ENCODE measurements around the gene ITGAL.
"Not testable (repeated sequence)": the region's sequence is repeated elsewhere in the genome, so short reads cannot be mapped to it uniquely, and the experiment has no call there.

The ITGAL gene

DNA sequence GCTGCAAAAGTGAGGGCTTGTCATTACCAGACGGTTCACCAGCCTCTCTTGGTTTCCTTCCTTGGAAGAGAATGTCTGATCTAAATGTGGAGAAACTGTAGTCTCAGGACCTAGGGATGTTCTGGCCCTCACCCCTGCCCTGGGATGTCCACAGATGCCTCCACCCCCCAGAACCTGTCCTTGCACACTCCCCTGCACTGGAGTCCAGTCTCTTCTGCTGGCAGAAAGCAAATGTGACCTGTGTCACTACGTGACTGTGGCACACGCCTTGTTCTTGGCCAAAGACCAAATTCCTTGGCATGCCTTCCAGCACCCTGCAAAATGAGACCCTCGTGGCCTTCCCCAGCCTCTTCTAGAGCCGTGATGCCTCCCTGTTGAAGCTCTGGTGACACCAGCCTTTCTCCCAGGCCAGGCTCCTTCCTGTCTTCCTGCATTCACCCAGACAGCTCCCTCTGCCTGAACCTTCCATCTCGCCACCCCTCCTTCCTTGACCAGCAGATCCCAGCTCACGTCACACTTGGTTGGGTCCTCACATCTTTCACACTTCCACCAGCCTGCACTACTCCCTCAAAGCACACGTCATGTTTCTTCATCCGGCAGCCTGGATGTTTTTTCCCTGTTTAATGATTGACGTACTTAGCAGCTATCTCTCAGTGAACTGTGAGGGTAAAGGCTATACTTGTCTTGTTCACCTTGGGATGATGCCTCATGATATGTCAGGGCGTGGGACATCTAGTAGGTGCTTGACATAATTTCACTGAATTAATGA lies 49.5 kb downstream of the ITGAL start:
- intact Hi-C loops (cut with DNase I): no loop called here
- DNase-seq: peak in 4 of 42 donors; percentile 19 to 52 (median 32)

- DNase-seq; intact Hi-C loops (cut with DNase I): not testable (repeated sequence)
These were observed 50.3 kb downstream of the ITGAL start for GRCh38 chr16:30522702-30523463.

DNA sequence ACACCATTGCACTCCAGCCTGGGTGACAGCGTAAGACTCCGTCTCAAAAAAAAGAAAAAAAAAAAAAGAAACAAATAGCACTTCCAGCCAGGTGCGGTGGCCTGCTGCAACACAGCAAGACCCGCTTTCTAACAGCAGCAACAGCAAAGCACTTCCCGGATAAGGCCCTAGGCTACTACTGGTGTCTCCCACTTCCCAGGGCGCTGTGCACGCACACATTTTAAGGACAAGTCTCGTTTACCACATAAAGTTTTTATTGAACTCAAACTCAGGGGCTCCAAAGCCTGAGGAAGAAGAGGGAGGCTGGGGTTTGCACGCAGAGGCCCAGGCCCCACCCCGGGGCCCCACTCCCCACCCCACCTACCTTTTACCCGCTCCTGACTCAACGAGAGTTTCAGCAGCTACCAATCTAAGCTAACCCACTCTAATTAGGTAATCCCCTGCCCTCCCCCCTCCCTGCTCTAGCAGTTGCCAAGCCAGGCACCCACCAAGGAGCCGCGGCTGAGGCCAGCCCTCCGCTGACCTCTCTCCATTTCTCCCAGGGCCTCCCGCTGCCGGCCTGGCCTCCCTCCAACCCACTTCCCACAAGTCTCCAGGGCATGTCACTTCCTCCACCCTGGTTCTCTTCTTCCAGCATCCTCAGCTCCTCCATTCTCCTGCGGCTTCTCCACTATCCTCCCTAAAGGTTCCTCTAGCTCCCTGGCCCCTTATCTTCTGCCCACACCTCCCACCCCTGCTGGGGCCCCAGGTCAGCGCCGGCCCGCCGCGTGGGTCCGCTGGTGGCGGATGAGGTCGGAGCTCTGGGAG lies 51.4 kb downstream of the ITGAL start:
- intact Hi-C loops (cut with DNase I): no loop called here

GRCh38 chr16:30524575-30525568 lies 52.3 kb downstream of the ITGAL start:
- no peak for DNase-seq
- intact Hi-C loops (cut with DNase I): loop anchor here (5.0 kb wide), 1 partner anchor 78 kb away; the partner anchor contains the start of gene SEPHS2

More for the DNA sequence above, 51.4 kb downstream of the ITGAL start:
- DNase-seq: peak in 2 of 42 donors; percentile 20 to 30

- no peak for DNase-seq
- intact Hi-C loops (cut with DNase I): loop anchor here (5.0 kb wide), 1 partner anchor 78 kb away; the partner anchor contains the start of gene SEPHS2
These were observed 53.2 kb downstream of the ITGAL start for GRCh38 chr16:30525844-30526136.

- intact Hi-C loops (cut with DNase I): loop anchor here (5.0 kb wide), 1 partner anchor 79 kb away; the partner anchor contains the start of gene SEPHS2
- peak in 27 of 42 donors; percentile 10 to 81 (median 46) for DNase-seq
These were observed 53.7 kb downstream of the ITGAL start, which contains the start of gene ZNF768 for GRCh38 chr16:30526137-30526822. TSS of gene ZNF768 (minus strand) at chr16:30526566. CDS start at chr16:30526413, 153 bp downstream.

GRCh38 chr16:30526823-30527634 lies 54.5 kb downstream of the ITGAL start:
- DNase-seq: peak; percentile 92 to 99 (median 98)
- intact Hi-C loops (cut with DNase I): loop anchor here (5.0 kb wide), 1 partner anchor 80 kb away; the partner anchor contains the start of gene SEPHS2

DNA sequence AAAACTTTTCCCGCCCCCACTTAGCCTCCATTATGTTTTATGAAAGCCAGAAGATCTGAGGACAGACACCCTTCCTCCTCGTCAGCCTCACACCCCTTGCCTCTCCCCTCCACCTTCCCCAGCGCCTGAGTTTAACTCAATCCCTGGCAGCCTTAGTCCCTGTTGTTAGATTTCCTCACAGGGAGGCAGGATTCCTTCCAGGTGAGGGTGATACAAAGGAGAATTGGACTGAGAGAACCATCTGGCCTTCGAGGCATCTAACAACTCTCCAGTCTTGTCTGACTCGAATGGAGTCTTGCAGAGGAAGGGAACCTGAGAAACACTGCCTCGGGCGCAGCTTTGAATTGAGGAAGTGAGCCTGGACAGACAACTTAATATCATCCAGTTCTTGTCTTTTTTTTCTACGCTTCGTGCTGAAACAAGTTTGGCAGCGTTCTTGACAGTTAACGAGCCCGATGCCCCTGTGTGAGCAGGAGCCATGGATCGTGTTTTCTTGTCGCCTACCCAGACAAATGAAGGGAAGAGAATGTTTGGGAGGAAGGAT lies 55.2 kb downstream of the ITGAL start:
- peak in 5 of 42 donors; percentile 22 to 31 (median 29) for DNase-seq
- intact Hi-C loops (cut with DNase I): loop anchor here (5.0 kb wide), 1 partner anchor 80 kb away; the partner anchor contains the start of gene SEPHS2

- intact Hi-C loops (cut with DNase I): loop anchor here (5.0 kb wide), 1 partner anchor 82 kb away; the partner anchor contains the start of gene SEPHS2
- DNase-seq: no peak
These were observed 56.4 kb downstream of the ITGAL start for GRCh38 chr16:30528799-30529457.

GRCh38 chr16:30530163-30531037 lies 57.9 kb downstream of the ITGAL start:
- intact Hi-C loops (cut with DNase I): loop anchor here (10.0 kb wide), 1 partner anchor 124 kb away; the partner anchor contains the start of genes FBRS and PRR14

GRCh38 chr16:30532285-30533145 lies 60.0 kb downstream of the ITGAL start:
- DNase-seq: no peak
- intact Hi-C loops (cut with DNase I): loop anchor here (10.0 kb wide), 1 partner anchor 122 kb away; the partner anchor contains the start of genes FBRS and PRR14

More at GRCh38 chr16:30530163-30531037, 57.9 kb downstream of the ITGAL start:
- DNase-seq: no peak

GRCh38 chr16:30533146-30533522 lies 60.6 kb downstream of the ITGAL start:
- no peak for DNase-seq

GRCh38 chr16:30533748-30534367 lies 61.3 kb downstream of the ITGAL start:
- intact Hi-C loops (cut with DNase I): loop anchor here (1.0 to 10.0 kb wide), 2 partner anchors 24 to 121 kb away; partner anchors contain the start of genes FBRS, PRR14 and ZNF764
- DNase-seq: no peak

More at GRCh38 chr16:30533146-30533522, 60.6 kb downstream of the ITGAL start:
- intact Hi-C loops (cut with DNase I): loop anchor here (10.0 kb wide), 1 partner anchor 122 kb away; the partner anchor contains the start of genes FBRS and PRR14
